HCT116 (cell line): ENCODE data around the gene INSIG2. TPM values are rescaled to one million over a fixed set of nuclear protein-coding genes. Genes with fewer than 3 reads are reported as not detected.

Experiments used
- ATAC-seq: fragments of 200-7000 bp; cut with Tn5 transposase; 2 replicates; pipeline ENCODE4 v1.9.1; 2020; ENCODE audit warnings: mild to moderate bottlenecking, moderate library complexity
- BruUV-seq: library from RNA; stranded (reverse); fragments of 400-500 nt; replicated peaks from 2 replicates; lab custom pipeline; 2021; lab: Mats Ljungman, UMichigan
- CTCF ChIA-PET: fragments of 300-600 bp; sonication (Branson Sonifier 250); formaldehyde crosslinking; loops from one replicate; lab custom pipeline; 2021; ENCODE audit warnings: antibody characterized with exemption; lab: Charles Lee
- POLR2A ChIA-PET: fragments of 300-600, 350-600 bp; sonication (Branson Sonifier 250); formaldehyde crosslinking; loops from one replicate; lab custom pipeline; 2021; ENCODE audit warnings: antibody characterized with exemption; lab: Charles Lee
- RAD21 ChIA-PET, 2 experiments: fragments of 300-600 bp; sonication (Branson Sonifier 250); formaldehyde crosslinking; loops; one replicate each; lab custom pipeline; 2023; ENCODE audit warnings: low total read pairs in 2 of 2; ENCODE audit not compliant: uncharacterized antibody in 2 of 2, unreplicated experiment in 2 of 2, low non-redundant PET in 1 of 2; lab: Charles Lee
- DNase-seq: peaks from one replicate; pipeline ENCODE4 v3.0.0-alpha.2; 2010; ENCODE audit warnings: low read depth, low spot score
- H2AFZ ChIP-seq: fragments of 200-600 bp; shearing (Covaris generic), sonication (generic); 2 replicates; pipeline ENCODE4 v1.6.1; 2017; ENCODE audit warnings: low read depth, mixed run types, mixed read lengths, antibody characterized with exemption, low read length; ENCODE audit not compliant: poor library complexity, severe bottlenecking
- H3K27ac ChIP-seq: 2 replicates; pipeline ENCODE4 v1.5.1; 2012; ENCODE audit warnings: low read depth, low read length
- H3K27me3 ChIP-seq: fragments of 200-600 bp; sonication (generic); 2 replicates; pipeline ENCODE4 v1.6.1; 2016; ENCODE audit warnings: mixed run types, low read length, mixed read lengths; ENCODE audit not compliant: insufficient read depth
- H3K36me3 ChIP-seq, 2 experiments: fragments of 200-500 bp in 1 of 2; fragments of 200-600 bp in 1 of 2; sonication (Bioruptor generic) in 1 of 2; sonication (generic) in 1 of 2; 2 replicates each; pipeline versions ENCODE4 v1.5.1 to v1.6.1; 2014 to 2016; ENCODE audit warnings: low read length in 2 of 2, inconsistent platforms in 1 of 2, mixed read lengths in 1 of 2, mixed run types in 1 of 2; ENCODE audit not compliant: insufficient read depth in 2 of 2, control insufficient read depth in 1 of 2
- H3K4me1 ChIP-seq, 2 experiments: fragments of 200-600 bp in 1 of 2; sonication (generic) in 1 of 2; 2 replicates each; pipeline versions ENCODE4 v1.5.1 to v1.6.1; 2012 to 2017; ENCODE audit warnings: low read length in 2 of 2, inconsistent platforms in 1 of 2, mild to moderate bottlenecking in 1 of 2, mixed read lengths in 1 of 2, mixed run types in 1 of 2, moderate library complexity in 1 of 2; ENCODE audit not compliant: insufficient read depth in 2 of 2, control insufficient read depth in 1 of 2
- H3K4me2 ChIP-seq: fragments of 200-600 bp; sonication (generic); 2 replicates; pipeline ENCODE4 v1.6.1; 2017; ENCODE audit warnings: mixed run types, low read length, mixed read lengths
- H3K4me3 ChIP-seq, 2 experiments: fragments of 200-600 bp in 1 of 2; sonication (generic) in 1 of 2; replicated peaks in 1 of 2; 2 replicates each; pipeline ENCODE4 v1.5.1; 2011 to 2016; ENCODE audit warnings: low read length in 2 of 2, control low read depth in 1 of 2, low read depth in 1 of 2, mild to moderate bottlenecking in 1 of 2, mixed read lengths in 1 of 2, mixed run types in 1 of 2
- H3K79me2 ChIP-seq: fragments of 200-600 bp; sonication (generic); 2 replicates; pipeline ENCODE4 v1.6.1; 2017; ENCODE audit warnings: mild to moderate bottlenecking, mixed run types, low read length, moderate library complexity, mixed read lengths; ENCODE audit not compliant: insufficient read depth
- H3K9ac ChIP-seq: fragments of 200-600 bp; sonication (generic); 2 replicates; pipeline ENCODE4 v1.6.1; 2016; ENCODE audit warnings: low read length, mixed read lengths
- H3K9me2 ChIP-seq: fragments of 200-600 bp; sonication (generic), shearing (Covaris generic); 2 replicates; pipeline ENCODE4 v1.6.1; 2017; ENCODE audit warnings: mixed run types, mild to moderate bottlenecking, moderate library complexity; ENCODE audit not compliant: insufficient read depth
- H3K9me3 ChIP-seq, 2 experiments: fragments of 200-500 bp in 1 of 2; fragments of 200-600 bp in 1 of 2; sonication (Bioruptor generic) in 1 of 2; sonication (generic) in 1 of 2; 2 replicates each; pipeline ENCODE4 v1.6.1; 2014 to 2017; ENCODE audit warnings: low read length in 2 of 2, mixed read lengths in 2 of 2, inconsistent platforms in 1 of 2, low read depth in 1 of 2, mild to moderate bottlenecking in 1 of 2, mixed run types in 1 of 2, moderate library complexity in 1 of 2; ENCODE audit not compliant: control insufficient read depth in 1 of 2, insufficient read depth in 1 of 2
- H4K20me1 ChIP-seq: fragments of 200-600 bp; sonication (generic), shearing (Covaris generic); 2 replicates; pipeline ENCODE4 v1.6.1; 2017; ENCODE audit warnings: mixed run types, mild to moderate bottlenecking, moderate library complexity; ENCODE audit not compliant: insufficient read depth
- EZH2phosphoT487 ChIP-seq: fragments of 200-600 bp; IDR thresholded peaks from 2 replicates; pipeline ENCODE4 v1.6.1; 2018; ENCODE audit warnings: antibody characterized with exemption, borderline replicate concordance
- FOSL1 ChIP-seq: IDR thresholded peaks from 2 replicates; pipeline ENCODE4 v1.6.1; 2012; ENCODE audit warnings: low read depth
- JUND ChIP-seq: IDR thresholded peaks from 2 replicates; pipeline ENCODE4 v1.6.1; 2012
- POLR2A ChIP-seq: IDR thresholded peaks from 2 replicates; pipeline ENCODE4 v1.7.0; 2011; ENCODE audit warnings: borderline replicate concordance; ENCODE audit not compliant: insufficient read depth, insufficient read length; ENCODE audit errors: extremely low read depth
- POLR2AphosphoS5 ChIP-seq: IDR thresholded peaks from 2 replicates; pipeline ENCODE4 v1.6.1; 2011; ENCODE audit warnings: mild to moderate bottlenecking, low read depth, low read length, moderate library complexity
- RAD21 ChIP-seq: IDR thresholded peaks from 2 replicates; pipeline ENCODE4 v1.6.1; 2012; ENCODE audit warnings: low read depth, mild to moderate bottlenecking
- SIN3A ChIP-seq: IDR thresholded peaks from 2 replicates; pipeline ENCODE4 v1.6.1; 2012; ENCODE audit warnings: low read depth
- YY1 ChIP-seq: IDR thresholded peaks from 2 replicates; pipeline ENCODE4 v1.6.1; 2011; ENCODE audit warnings: low read length, low read depth, moderate library complexity, mild to moderate bottlenecking; ENCODE audit not compliant: insufficient replicate concordance; ENCODE audit errors: extremely low read depth
- intact Hi-C: fragments of 100-400 bp; cut with micrococcal nuclease; formaldehyde crosslinking; loops from 2 replicates; pipeline ENCODE4 v1.10.0; 2022
- total RNA-seq: library from RNA; stranded (reverse); gene quantifications from one replicate; pipeline ENCODE4 v1.2.1, GENCODE V29; 2021; ENCODE audit not compliant: unreplicated experiment
- TF ChIP-seq, protein P1 (sequence below): IDR thresholded peaks from 2 replicates; pipeline ENCODE4 v1.6.1; 2012; ENCODE audit warnings: low read depth
- TF ChIP-seq, protein P2 (sequence below), 3 experiments: fragments of 200-600 bp in 1 of 3; sonication (generic) in 1 of 3; IDR thresholded peaks in 2 of 3; conservative IDR thresholded peaks in 1 of 3; 2 replicates each; pipeline ENCODE4 v1.5.1; 2012 to 2017; ENCODE audit warnings: low read depth in 2 of 3, low read length in 2 of 3, antibody characterized with exemption in 1 of 3, borderline replicate concordance in 1 of 3, control low read depth in 1 of 3, mild to moderate bottlenecking in 1 of 3, mixed read lengths in 1 of 3, mixed run types in 1 of 3, moderate library complexity in 1 of 3; ENCODE audit not compliant: insufficient read depth in 1 of 3

INSIG2 gene
- total RNA-seq, 1 experiment from 2014 or later, result 21.8 TPM

DNA sequence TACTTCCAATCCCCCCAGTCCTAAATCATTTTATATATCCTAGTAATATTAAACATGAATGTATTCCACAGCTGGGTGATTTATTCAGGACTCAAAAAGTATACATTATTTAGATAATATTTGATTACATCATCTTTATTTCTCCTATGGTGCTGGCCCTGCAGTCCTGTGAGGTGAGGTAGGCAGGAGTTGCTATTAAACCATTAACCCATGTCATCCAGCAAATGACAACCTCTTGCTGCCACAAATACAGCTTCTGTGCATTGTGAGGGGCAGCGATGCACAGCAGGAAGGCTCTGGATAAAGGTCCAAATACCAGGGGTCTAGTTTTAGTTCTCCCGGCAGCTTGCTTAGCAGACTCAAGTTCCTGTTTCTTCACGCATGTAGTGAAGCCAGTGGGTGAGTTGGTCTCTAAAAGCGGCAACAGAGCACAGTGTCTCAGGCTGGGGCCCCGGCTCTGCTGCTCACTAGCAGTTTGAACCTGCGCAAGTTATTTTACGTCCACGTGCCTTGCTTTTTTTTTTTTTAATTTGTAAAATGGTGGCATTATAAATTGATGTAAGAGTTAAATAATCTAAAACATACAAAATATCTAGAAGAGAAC is 36.1 kb downstream of the INSIG2 start (continued):
- TF ChIP-seq, protein P1, sequence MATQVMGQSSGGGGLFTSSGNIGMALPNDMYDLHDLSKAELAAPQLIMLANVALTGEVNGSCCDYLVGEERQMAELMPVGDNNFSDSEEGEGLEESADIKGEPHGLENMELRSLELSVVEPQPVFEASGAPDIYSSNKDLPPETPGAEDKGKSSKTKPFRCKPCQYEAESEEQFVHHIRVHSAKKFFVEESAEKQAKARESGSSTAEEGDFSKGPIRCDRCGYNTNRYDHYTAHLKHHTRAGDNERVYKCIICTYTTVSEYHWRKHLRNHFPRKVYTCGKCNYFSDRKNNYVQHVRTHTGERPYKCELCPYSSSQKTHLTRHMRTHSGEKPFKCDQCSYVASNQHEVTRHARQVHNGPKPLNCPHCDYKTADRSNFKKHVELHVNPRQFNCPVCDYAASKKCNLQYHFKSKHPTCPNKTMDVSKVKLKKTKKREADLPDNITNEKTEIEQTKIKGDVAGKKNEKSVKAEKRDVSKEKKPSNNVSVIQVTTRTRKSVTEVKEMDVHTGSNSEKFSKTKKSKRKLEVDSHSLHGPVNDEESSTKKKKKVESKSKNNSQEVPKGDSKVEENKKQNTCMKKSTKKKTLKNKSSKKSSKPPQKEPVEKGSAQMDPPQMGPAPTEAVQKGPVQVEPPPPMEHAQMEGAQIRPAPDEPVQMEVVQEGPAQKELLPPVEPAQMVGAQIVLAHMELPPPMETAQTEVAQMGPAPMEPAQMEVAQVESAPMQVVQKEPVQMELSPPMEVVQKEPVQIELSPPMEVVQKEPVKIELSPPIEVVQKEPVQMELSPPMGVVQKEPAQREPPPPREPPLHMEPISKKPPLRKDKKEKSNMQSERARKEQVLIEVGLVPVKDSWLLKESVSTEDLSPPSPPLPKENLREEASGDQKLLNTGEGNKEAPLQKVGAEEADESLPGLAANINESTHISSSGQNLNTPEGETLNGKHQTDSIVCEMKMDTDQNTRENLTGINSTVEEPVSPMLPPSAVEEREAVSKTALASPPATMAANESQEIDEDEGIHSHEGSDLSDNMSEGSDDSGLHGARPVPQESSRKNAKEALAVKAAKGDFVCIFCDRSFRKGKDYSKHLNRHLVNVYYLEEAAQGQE, result no peak
- TF ChIP-seq POLR2A (no peak), YY1 (no peak), POLR2AphosphoS5 (no peak)
- TF ChIP-seq, protein P2, sequence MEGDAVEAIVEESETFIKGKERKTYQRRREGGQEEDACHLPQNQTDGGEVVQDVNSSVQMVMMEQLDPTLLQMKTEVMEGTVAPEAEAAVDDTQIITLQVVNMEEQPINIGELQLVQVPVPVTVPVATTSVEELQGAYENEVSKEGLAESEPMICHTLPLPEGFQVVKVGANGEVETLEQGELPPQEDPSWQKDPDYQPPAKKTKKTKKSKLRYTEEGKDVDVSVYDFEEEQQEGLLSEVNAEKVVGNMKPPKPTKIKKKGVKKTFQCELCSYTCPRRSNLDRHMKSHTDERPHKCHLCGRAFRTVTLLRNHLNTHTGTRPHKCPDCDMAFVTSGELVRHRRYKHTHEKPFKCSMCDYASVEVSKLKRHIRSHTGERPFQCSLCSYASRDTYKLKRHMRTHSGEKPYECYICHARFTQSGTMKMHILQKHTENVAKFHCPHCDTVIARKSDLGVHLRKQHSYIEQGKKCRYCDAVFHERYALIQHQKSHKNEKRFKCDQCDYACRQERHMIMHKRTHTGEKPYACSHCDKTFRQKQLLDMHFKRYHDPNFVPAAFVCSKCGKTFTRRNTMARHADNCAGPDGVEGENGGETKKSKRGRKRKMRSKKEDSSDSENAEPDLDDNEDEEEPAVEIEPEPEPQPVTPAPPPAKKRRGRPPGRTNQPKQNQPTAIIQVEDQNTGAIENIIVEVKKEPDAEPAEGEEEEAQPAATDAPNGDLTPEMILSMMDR (IDR thresholded peaks at IDR 0.05 in 2 of 3, conservative IDR thresholded peaks at IDR 0.05 in 1 of 3; ENCODE audit: borderline replicate concordance in 1 of 3, insufficient read depth in 1 of 3, low read depth in 2 of 3, low read length in 2 of 3), result no peak
- TF ChIP-seq, all 23 proteins: peak for 0

DNA sequence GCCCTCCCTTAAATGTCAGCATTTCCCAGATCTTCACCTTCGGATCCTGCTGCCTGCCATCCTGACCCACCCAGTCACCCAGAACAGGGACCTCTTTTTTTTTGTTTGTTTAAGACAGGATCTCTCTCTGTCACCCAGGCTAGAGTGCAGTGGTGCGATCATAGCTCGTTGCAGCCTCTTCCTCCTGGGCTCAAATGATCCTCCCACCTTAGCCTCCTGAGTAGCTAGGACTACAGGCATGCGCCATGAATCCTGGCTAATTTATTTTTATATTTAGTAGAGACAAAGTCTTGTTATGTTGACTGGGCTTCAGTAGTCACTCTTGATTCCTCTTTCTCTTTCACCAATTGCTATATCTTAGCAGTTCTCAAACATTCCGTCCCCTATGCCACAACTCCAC is 39.0 kb downstream of the INSIG2 start:
- no peak overlapping the region for H3K4me3 ChIP-seq
- H3K9ac ChIP-seq, result no peak overlapping the region
- no TSS peak for BruUV-seq
- intact Hi-C loops, result no loop called here
- peaks cover 22 to 38% of the 10 kb centered on the region in 2 experiments for H3K4me1 ChIP-seq
- H3K27me3 ChIP-seq, result no peaks in the 10 kb centered on the region
- no peak overlapping the region for H3K4me2 ChIP-seq
- TF ChIP-seq SIN3A, result no peak
- TF ChIP-seq JUND, result no peak
- TF ChIP-seq FOSL1, result no peak
- no peak for TF ChIP-seq RAD21
- no peak for TF ChIP-seq EZH2phosphoT487
- TF ChIP-seq, all 23 proteins: peak for 0
- DNase-seq (no peak), ATAC-seq (no peak)
- no peaks in the 10 kb centered on the region for H3K79me2 ChIP-seq
- no peak overlapping the region for H3K27ac ChIP-seq
- no peaks in the 10 kb centered on the region for H4K20me1 ChIP-seq
- H2AFZ ChIP-seq, result no peak overlapping the region
- ChIA-PET RAD21 (no interaction called here), POLR2A (no interaction called here), CTCF (no interaction called here)
- H3K36me3 ChIP-seq, result no peaks in the 10 kb centered on the region
- no peaks in the 10 kb centered on the region for H3K9me3 ChIP-seq
- H3K9me2 ChIP-seq, result no peaks in the 10 kb centered on the region
